GM23338 (cell line): ENCODE measurements around the gene HOXC9. TPM values are rescaled to one million over a fixed set of nuclear protein-coding genes. Genes with fewer than 3 reads are reported as not detected.

Source experiments
- ATAC-seq: fragments of 200-7000 bp; cut with Tn5 transposase; 3 replicates; pipeline ENCODE4 v1.9.1; 2020
- DNase-seq: peaks from one replicate; pipeline ENCODE4 v3.0.0-alpha.2; 2015; ENCODE audit warnings: low spot score
- H2AFZ ChIP-seq: fragments of 200-600 bp; sonication (generic); 2 replicates; pipeline ENCODE4 v1.8.0; 2016; ENCODE audit warnings: antibody characterized with exemption, mild to moderate bottlenecking, moderate library complexity
- H3F3A ChIP-seq: fragments of 200-600 bp; sonication (generic); replicated peaks from 2 replicates; pipeline ENCODE4 v1.8.0; 2017; ENCODE audit warnings: antibody characterized with exemption, mixed run types, low read depth
- H3K27ac ChIP-seq: fragments of 200-600 bp; sonication (generic); 2 replicates; pipeline ENCODE4 v1.6.1; 2016; ENCODE audit warnings: low read depth
- H3K27me3 ChIP-seq: fragments of 200-600 bp; sonication (generic); 2 replicates; pipeline ENCODE4 v1.8.0; 2016; ENCODE audit warnings: mild to moderate bottlenecking, mixed run types, moderate library complexity; ENCODE audit not compliant: insufficient read depth
- H3K36me3 ChIP-seq: fragments of 200-600 bp; sonication (generic); 2 replicates; pipeline ENCODE4 v1.8.0; 2016; ENCODE audit warnings: mild to moderate bottlenecking; ENCODE audit not compliant: insufficient read depth
- H3K4me1 ChIP-seq: fragments of 200-600 bp; sonication (generic); 2 replicates; pipeline ENCODE4 v1.8.0; 2016; ENCODE audit warnings: mild to moderate bottlenecking, moderate library complexity; ENCODE audit not compliant: insufficient read depth
- H3K4me2 ChIP-seq: fragments of 200-600 bp; sonication (generic); 2 replicates; pipeline ENCODE4 v1.7.1; 2017; ENCODE audit warnings: mixed run types
- H3K4me3 ChIP-seq: fragments of 200-600 bp; sonication (generic); 2 replicates; pipeline ENCODE4 v1.6.1; 2016; ENCODE audit warnings: mixed run types
- H3K79me2 ChIP-seq: fragments of 200-600 bp; sonication (generic); replicated peaks from 2 replicates; pipeline ENCODE4 v1.8.0; 2017; ENCODE audit warnings: mild to moderate bottlenecking; ENCODE audit not compliant: insufficient read depth
- H3K9me2 ChIP-seq: fragments of 200-600 bp; sonication (generic); 2 replicates; pipeline ENCODE4 v1.8.0; 2017; ENCODE audit not compliant: insufficient read depth
- H4K20me1 ChIP-seq: fragments of 200-600 bp; sonication (generic); replicated peaks from 2 replicates; pipeline ENCODE4 v1.8.0; 2017; ENCODE audit warnings: mild to moderate bottlenecking; ENCODE audit not compliant: insufficient read depth
- H3K27ac Mint-ChIP-seq: 2 replicates; pipeline ENCODE4 v1.8.0; 2020; ENCODE audit warnings: inconsistent platforms, mild to moderate bottlenecking, moderate library complexity, mixed read lengths
- H3K27me3 Mint-ChIP-seq: 3 replicates; pipeline ENCODE4 v1.8.0; 2022; ENCODE audit warnings: low read depth, mild to moderate bottlenecking, moderate library complexity, mixed read lengths, inconsistent platforms; ENCODE audit not compliant: insufficient read depth, poor library complexity
- H3K36me3 Mint-ChIP-seq: 3 replicates; pipeline ENCODE4 v1.8.0; 2021; ENCODE audit warnings: low read depth, mild to moderate bottlenecking, inconsistent platforms, moderate library complexity, mixed read lengths
- H3K4me1 Mint-ChIP-seq: 3 replicates; pipeline ENCODE4 v1.8.0; 2020; ENCODE audit warnings: mild to moderate bottlenecking, inconsistent platforms, mixed read lengths
- H3K4me3 Mint-ChIP-seq: 3 replicates; pipeline ENCODE4 v1.8.0; 2021; ENCODE audit warnings: moderate library complexity, mild to moderate bottlenecking, inconsistent platforms, mixed read lengths
- H3K9me3 Mint-ChIP-seq: 3 replicates; pipeline ENCODE4 v1.8.0; 2020; ENCODE audit warnings: moderate library complexity, mild to moderate bottlenecking, inconsistent platforms, mixed read lengths
- ETS1 ChIP-seq: IDR thresholded peaks from 2 replicates; pipeline ENCODE4 v1.6.1; 2016; ENCODE audit warnings: antibody characterized with exemption
- EZH2 ChIP-seq: fragments of 200-600 bp; sonication (generic); IDR thresholded peaks from one replicate; pipeline ENCODE4 v1.8.0; 2017; ENCODE audit warnings: antibody characterized with exemption, mild to moderate bottlenecking, low read depth; ENCODE audit not compliant: unreplicated experiment
- JUNB ChIP-seq: IDR thresholded peaks from one replicate; pipeline ENCODE4 v1.6.1; 2016; ENCODE audit warnings: antibody characterized with exemption; ENCODE audit not compliant: unreplicated experiment
- NANOG ChIP-seq: IDR thresholded peaks from 2 replicates; pipeline ENCODE4 v1.6.1; 2016; ENCODE audit warnings: antibody characterized with exemption, borderline replicate concordance
- polyA plus RNA-seq: library from polyadenylated mRNA; unstranded; fragments of >200 nt; fragmentation: Nextera tagmentation; extraction: Ambion mirVana; gene quantifications from 2 replicates; pipeline ENCODE4 v1.2.1, GENCODE V29; 2016
- total RNA-seq: library from RNA; depleted of rRNA; stranded (reverse); fragments of >200 nt; shearing (Covaris generic); gene quantifications from 2 replicates; pipeline ENCODE4 v1.2.3, GENCODE V29; 2014
- TF ChIP-seq, protein P1 (sequence below), 2 experiments: fragments of 200-600 bp in 1 of 2; sonication (generic) in 1 of 2; conservative IDR thresholded peaks; 2 replicates each; pipeline versions ENCODE4 v1.5.1 to v1.6.1; 2016 to 2017; ENCODE audit warnings: antibody characterized with exemption in 2 of 2, low read depth in 2 of 2, mild to moderate bottlenecking in 2 of 2, moderate library complexity in 1 of 2

Gene HOXC9
- total and polyA plus RNA-seq, 2 experiments from 2014 or later, result not detected

GRCh38 chr12:54025499-54026405, 25.8 kb downstream of the HOXC9 start:
- peaks cover 3% of the 10 kb centered on the region for H3K9me3 Mint-ChIP-seq
- no peak overlapping the region for H2AFZ ChIP-seq
- H3K4me1 Mint-ChIP-seq, result peaks cover 27% of the 10 kb centered on the region
- ATAC-seq (no peak), DNase-seq (peak; percentile 61)
- H3K27me3 Mint-ChIP-seq, result peaks cover 99% of the 10 kb centered on the region
- H3F3A ChIP-seq, result peaks cover 33% of the 10 kb centered on the region; the same call in 1 of the 2 replicates
- no peak for TF ChIP-seq JUNB
- TF ChIP-seq, protein P1, sequence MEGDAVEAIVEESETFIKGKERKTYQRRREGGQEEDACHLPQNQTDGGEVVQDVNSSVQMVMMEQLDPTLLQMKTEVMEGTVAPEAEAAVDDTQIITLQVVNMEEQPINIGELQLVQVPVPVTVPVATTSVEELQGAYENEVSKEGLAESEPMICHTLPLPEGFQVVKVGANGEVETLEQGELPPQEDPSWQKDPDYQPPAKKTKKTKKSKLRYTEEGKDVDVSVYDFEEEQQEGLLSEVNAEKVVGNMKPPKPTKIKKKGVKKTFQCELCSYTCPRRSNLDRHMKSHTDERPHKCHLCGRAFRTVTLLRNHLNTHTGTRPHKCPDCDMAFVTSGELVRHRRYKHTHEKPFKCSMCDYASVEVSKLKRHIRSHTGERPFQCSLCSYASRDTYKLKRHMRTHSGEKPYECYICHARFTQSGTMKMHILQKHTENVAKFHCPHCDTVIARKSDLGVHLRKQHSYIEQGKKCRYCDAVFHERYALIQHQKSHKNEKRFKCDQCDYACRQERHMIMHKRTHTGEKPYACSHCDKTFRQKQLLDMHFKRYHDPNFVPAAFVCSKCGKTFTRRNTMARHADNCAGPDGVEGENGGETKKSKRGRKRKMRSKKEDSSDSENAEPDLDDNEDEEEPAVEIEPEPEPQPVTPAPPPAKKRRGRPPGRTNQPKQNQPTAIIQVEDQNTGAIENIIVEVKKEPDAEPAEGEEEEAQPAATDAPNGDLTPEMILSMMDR (conservative IDR thresholded peaks at IDR 0.05; ENCODE audit: low read depth in 2 of 2), result no peak
- TF ChIP-seq NANOG, result no peak
- peak; percentile 75 for TF ChIP-seq EZH2
- H3K36me3 ChIP-seq, result no peaks in the 10 kb centered on the region; the same call in 1 of the 2 replicates
- no peaks in the 10 kb centered on the region for H3K79me2 ChIP-seq
- no peak overlapping the region for H3K4me3 Mint-ChIP-seq
- peaks cover 43% of the 10 kb centered on the region for H3K4me1 ChIP-seq
- peaks cover 47% of the 10 kb centered on the region for H4K20me1 ChIP-seq
- no peaks in the 10 kb centered on the region; the same call in 2 of the 3 replicates for H3K36me3 Mint-ChIP-seq
- no peak overlapping the region for H3K27ac ChIP-seq
- H3K4me3 ChIP-seq, result no peak overlapping the region
- peak overlapping the region; percentile 48; the same call in 1 of the 2 replicates for H3K4me2 ChIP-seq
- peaks cover 100% of the 10 kb centered on the region for H3K27me3 ChIP-seq
- no peaks in the 10 kb centered on the region for H3K9me2 ChIP-seq
- no peak overlapping the region for H3K27ac Mint-ChIP-seq

- no peak overlapping the region for H3K4me2 ChIP-seq
- H3K27ac Mint-ChIP-seq, result no peak overlapping the region
- peaks cover 43% of the 10 kb centered on the region for H3K4me1 ChIP-seq
- DNase-seq (no peak), ATAC-seq (no peak)
- no peaks in the 10 kb centered on the region for H3K9me2 ChIP-seq
- H3K4me1 Mint-ChIP-seq, result peaks cover 24% of the 10 kb centered on the region
- TF ChIP-seq ETS1 (no peak), EZH2 (peak; percentile 60)
- H3K36me3 Mint-ChIP-seq, result no peaks in the 10 kb centered on the region; the same call in 2 of the 3 replicates
- H3K27me3 ChIP-seq, result peaks cover 100% of the 10 kb centered on the region
- no peak overlapping the region for H2AFZ ChIP-seq
- H3K36me3 ChIP-seq, result no peaks in the 10 kb centered on the region; the same call in 1 of the 2 replicates
- no peaks in the 10 kb centered on the region for H3K79me2 ChIP-seq
- H3K9me3 Mint-ChIP-seq, result peaks cover 6% of the 10 kb centered on the region
- peaks cover 37% of the 10 kb centered on the region; the same call in 1 of the 2 replicates for H3F3A ChIP-seq
- H4K20me1 ChIP-seq, result peaks cover 52% of the 10 kb centered on the region
- no peak overlapping the region for H3K4me3 ChIP-seq
- no peak overlapping the region for H3K27ac ChIP-seq
- H3K4me3 Mint-ChIP-seq, result no peak overlapping the region
- peaks cover 99% of the 10 kb centered on the region for H3K27me3 Mint-ChIP-seq
Observed at GRCh38 chr12:54026640-54027441, 26.9 kb downstream of the HOXC9 start.
